Keratinocyte (primary cell): ENCODE data around the gene ASB13.

Experiments used
- CTCF ChIP-seq, 3 experiments: IDR thresholded peaks in 1 of 3; conservative IDR thresholded peaks in 1 of 3; optimal IDR thresholded peaks in 1 of 3; 2 replicates in 2 of 3; 3 replicates in 1 of 3; pipeline versions ENCODE3 to v1.5.1; 2011; ENCODE audit warnings: low read length in 3 of 3, mild to moderate bottlenecking in 3 of 3, moderate library complexity in 2 of 3, control low read depth in 1 of 3, inconsistent platforms in 1 of 3; ENCODE audit not compliant: insufficient read depth in 2 of 3; ENCODE audit errors: extremely low read depth in 1 of 3
- EZH2 ChIP-seq: IDR thresholded peaks from one replicate; pipeline ENCODE4 v1.6.1; 2012; ENCODE audit warnings: inconsistent platforms, mild to moderate bottlenecking, low read length, moderate library complexity

GRCh38 chr10:5648494-5649457 lies 17.6 kb downstream of the ASB13 start:
- TF ChIP-seq EZH2, result no peak
- no peak for TF ChIP-seq CTCF (optimal IDR thresholded peaks at IDR 0.05 in 1 of 3, IDR thresholded peaks at IDR 0.05 in 1 of 3, conservative IDR thresholded peaks at IDR 0.05 in 1 of 3; ENCODE audit: extremely low read depth in 1 of 3, insufficient read depth in 2 of 3, low read length in 3 of 3)
